ENCODE measurements around the gene CAMTA1. TPM values are rescaled to one million over a fixed set of nuclear protein-coding genes. Genes with fewer than 3 reads are reported as not detected.

CAMTA1 gene
- total and polyA plus RNA-seq, 2 experiments from 2014 or later, result 213 to 341 TPM

DNA sequence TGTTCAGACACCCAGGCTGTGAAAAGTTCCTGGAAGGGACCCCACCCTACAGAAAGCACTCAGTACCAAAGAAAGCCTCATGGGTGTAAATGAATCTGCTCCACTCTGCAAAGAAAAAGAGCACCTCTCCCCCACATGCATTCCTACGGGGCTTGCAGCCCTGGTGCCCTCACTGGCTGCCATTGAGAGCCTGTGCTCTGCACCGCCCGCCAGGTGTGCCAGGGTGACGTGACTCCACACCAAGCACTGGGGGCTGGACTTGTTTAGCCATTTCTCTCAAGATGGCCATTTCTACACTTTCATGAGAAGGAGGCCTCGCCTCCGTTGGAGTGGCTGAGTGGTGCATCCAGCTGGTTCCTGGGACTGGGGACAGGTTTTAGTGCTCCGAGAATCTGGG is 605.3 kb downstream of the CAMTA1 start:
- H3K27me3 ChIP-seq, result no peaks in the 10 kb centered on the region
- no peak overlapping the region for H3K4me3 ChIP-seq
- TF ChIP-seq, protein P1, sequence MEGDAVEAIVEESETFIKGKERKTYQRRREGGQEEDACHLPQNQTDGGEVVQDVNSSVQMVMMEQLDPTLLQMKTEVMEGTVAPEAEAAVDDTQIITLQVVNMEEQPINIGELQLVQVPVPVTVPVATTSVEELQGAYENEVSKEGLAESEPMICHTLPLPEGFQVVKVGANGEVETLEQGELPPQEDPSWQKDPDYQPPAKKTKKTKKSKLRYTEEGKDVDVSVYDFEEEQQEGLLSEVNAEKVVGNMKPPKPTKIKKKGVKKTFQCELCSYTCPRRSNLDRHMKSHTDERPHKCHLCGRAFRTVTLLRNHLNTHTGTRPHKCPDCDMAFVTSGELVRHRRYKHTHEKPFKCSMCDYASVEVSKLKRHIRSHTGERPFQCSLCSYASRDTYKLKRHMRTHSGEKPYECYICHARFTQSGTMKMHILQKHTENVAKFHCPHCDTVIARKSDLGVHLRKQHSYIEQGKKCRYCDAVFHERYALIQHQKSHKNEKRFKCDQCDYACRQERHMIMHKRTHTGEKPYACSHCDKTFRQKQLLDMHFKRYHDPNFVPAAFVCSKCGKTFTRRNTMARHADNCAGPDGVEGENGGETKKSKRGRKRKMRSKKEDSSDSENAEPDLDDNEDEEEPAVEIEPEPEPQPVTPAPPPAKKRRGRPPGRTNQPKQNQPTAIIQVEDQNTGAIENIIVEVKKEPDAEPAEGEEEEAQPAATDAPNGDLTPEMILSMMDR (IDR thresholded peaks at IDR 0.05; ENCODE audit: low read depth, low read length), result no peak
- no peak for DNase-seq (ENCODE audit: low read depth in 1 of 2, low spot score in 1 of 2)
- no peaks in the 10 kb centered on the region for H3K9me3 ChIP-seq (ENCODE audit: low read depth)
- H3K27ac ChIP-seq, result no peak overlapping the region
- peaks cover under 1% of the 10 kb centered on the region for H3K4me1 ChIP-seq (ENCODE audit: low read depth)
- H3K36me3 ChIP-seq, result no peaks in the 10 kb centered on the region

DNA sequence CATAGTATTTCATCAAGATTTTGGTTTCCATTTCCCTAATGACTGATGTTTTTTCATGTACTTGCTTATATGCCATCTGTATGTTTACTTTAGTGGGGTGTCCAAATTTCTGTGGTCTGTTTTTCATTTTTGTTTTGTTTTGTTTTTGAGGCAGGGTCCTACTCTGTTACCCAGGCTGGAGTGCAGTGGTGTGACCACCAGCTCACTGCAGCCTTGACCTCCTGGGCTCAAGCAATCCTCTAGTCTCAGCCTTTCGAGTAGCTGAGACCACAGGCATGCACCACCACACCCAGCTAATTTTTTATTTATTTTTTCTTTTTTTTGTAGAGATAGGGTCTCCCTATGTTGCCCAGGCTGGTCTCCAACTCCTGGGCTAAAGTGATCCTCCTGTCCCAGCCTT is 607.9 kb downstream of the CAMTA1 start:
- no peak for DNase-seq (ENCODE audit: low read depth in 1 of 2, low spot score in 1 of 2)
- no peaks in the 10 kb centered on the region for H3K36me3 ChIP-seq
- H3K27me3 ChIP-seq, result no peaks in the 10 kb centered on the region
- no peak overlapping the region for H3K4me3 ChIP-seq
- H3K27ac ChIP-seq, result no peak overlapping the region
- H3K9me3 ChIP-seq (ENCODE audit: low read depth), result no peaks in the 10 kb centered on the region
- no peaks in the 10 kb centered on the region for H3K4me1 ChIP-seq (ENCODE audit: low read depth)
- TF ChIP-seq, protein P1 (IDR thresholded peaks at IDR 0.05; ENCODE audit: low read depth, low read length), result no peak

DNA sequence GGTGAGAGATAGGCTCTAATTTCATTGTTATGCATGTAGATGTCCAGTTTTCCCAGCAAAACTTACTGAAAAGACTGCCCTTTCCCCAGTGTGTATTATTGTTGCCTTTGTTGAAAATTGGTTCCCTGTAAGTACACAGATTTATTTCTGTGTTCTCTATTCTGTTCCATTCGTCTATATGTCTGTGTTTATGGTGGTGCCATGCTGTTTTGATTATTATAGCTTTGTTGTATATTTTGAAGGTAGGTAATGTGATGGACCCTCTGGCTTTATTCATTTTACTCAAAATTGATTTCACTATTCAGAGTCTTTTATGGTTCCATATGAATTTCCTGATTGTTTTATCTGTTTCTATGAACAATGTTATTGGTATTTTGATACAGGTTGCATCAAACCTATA is 610.0 kb downstream of the CAMTA1 start:
- DNase-seq (ENCODE audit: low read depth in 1 of 2, low spot score in 1 of 2), result no peak
- no peaks in the 10 kb centered on the region for H3K4me1 ChIP-seq (ENCODE audit: low read depth)
- no peaks in the 10 kb centered on the region for H3K36me3 ChIP-seq
- H3K9me3 ChIP-seq (ENCODE audit: low read depth), result no peaks in the 10 kb centered on the region
- H3K4me3 ChIP-seq, result no peak overlapping the region
- TF ChIP-seq, protein P1 (IDR thresholded peaks at IDR 0.05; ENCODE audit: low read depth, low read length), result no peak
- no peak overlapping the region for H3K27ac ChIP-seq
- H3K27me3 ChIP-seq, result no peaks in the 10 kb centered on the region

DNA sequence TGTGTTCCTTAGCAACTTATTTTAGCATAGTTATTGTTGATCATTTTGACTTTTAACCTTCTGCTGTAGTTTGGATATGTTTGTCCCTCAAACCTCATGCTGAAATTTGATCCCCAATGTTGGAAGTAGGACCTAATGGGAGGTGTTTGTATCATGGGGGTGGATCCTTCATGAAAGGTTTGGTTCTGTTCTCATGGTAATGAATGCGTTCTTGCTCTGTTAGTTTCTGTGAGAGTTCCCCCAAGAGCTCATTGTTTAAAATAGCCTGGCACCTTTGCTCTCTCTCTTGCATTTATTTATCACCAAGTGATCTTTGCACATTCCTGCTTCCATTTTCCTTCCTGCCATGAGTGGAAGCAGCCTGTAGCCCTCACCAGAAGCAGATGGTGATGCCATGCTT is 613.7 kb downstream of the CAMTA1 start:
- no peaks in the 10 kb centered on the region for H3K36me3 ChIP-seq
- no peak overlapping the region for H3K4me3 ChIP-seq
- H3K27me3 ChIP-seq, result no peaks in the 10 kb centered on the region
- no peaks in the 10 kb centered on the region for H3K9me3 ChIP-seq (ENCODE audit: low read depth)
- H3K27ac ChIP-seq, result no peak overlapping the region
- H3K4me1 ChIP-seq (ENCODE audit: low read depth), result peaks cover 9% of the 10 kb centered on the region
- TF ChIP-seq, protein P1 (IDR thresholded peaks at IDR 0.05; ENCODE audit: low read depth, low read length), result no peak
- no peak for DNase-seq (ENCODE audit: low read depth in 1 of 2, low spot score in 1 of 2)

DNA sequence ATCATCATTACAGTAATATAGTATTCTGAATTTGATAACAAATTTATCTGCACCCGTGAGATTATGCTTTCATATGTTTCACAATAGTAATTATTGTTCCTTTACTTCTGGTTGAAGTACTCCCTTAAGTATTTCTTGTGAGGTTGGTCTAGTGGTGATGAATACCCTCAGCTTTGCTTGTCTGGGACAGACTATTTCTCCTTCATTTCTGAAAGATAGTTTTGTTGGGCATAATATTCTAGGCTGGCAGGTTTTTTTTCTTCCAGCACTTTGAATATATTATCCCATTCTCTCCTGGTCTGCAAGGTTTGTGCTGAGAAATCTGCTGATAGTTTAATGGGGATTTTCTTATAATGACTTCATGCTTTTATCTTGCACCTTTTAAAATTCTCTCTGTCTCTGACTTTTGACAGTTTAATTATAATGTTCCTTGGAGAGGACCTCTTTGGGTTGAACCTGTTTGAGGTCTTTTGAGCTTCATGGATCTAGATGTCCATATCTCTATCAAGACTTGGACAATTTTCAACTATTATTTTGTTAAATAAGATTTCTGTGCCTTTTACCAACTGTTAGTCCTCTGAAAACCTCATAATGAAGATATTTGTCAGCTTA is 614.4 kb downstream of the CAMTA1 start:
- TF ChIP-seq, protein P1 (IDR thresholded peaks at IDR 0.05; ENCODE audit: low read depth, low read length), result no peak
- H3K36me3 ChIP-seq, result no peaks in the 10 kb centered on the region
- H3K27ac ChIP-seq, result no peak overlapping the region
- H3K9me3 ChIP-seq (ENCODE audit: low read depth), result no peaks in the 10 kb centered on the region
- no peaks in the 10 kb centered on the region for H3K27me3 ChIP-seq
- no peak for DNase-seq (ENCODE audit: low read depth in 1 of 2, low spot score in 1 of 2)
- H3K4me1 ChIP-seq (ENCODE audit: low read depth), result peaks cover 9% of the 10 kb centered on the region
- no peak overlapping the region for H3K4me3 ChIP-seq

Measured in cardiac muscle cell (in vitro differentiated cells and primary cell).